ENCODE results near the gene LRRC8D.
A peak's percentile ranks its signal among the peaks of the same experiment; 100 is the strongest.

The LRRC8D gene

DNA sequence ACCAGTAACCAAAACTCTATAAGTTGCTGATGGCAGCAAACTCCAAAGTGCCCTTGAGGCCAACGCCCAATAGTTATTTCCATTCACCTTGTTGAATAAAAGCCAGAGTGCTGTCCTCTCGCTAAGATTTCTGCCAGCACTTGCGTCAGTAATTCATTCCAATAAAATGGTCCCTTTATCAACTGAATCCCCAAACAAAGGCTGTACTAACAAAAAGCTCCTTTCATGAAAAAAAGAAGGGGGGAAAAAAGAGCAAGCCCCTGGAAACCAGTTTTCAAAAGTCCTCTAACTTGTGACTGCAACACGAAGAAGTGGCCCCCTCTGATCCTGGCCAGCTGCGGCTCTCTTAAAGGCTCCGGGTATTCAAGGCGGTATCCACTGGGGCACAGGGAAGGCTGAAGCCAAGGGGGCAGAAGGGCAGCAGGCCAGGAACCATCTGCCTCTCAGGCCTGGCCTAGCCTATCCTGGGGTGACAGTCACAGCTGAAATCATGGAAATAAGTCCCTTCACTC lies 118.3 kb downstream of the LRRC8D start:
- H3K36me3 ChIP-seq (ENCODE audit: control insufficient read depth, insufficient read depth, low read length), result no peaks in the 10 kb centered on the region; the same call in none of the 2 replicates
- no peak for DNase-seq (ENCODE audit: extremely low read depth, insufficient read length)
- H3K27me3 ChIP-seq (replicated peaks; ENCODE audit: control insufficient read depth, insufficient read depth, low read length), result no peaks in the 10 kb centered on the region
- TF ChIP-seq CTCF (IDR thresholded peaks at IDR 0.05; ENCODE audit: insufficient read depth, low read length, poor library complexity, severe bottlenecking), result no peak
- H3K4me3 ChIP-seq (replicated peaks; ENCODE audit: low read depth, low read length), result no peak overlapping the region

GRCh38 chr1:89939693-89940438 lies 119.0 kb downstream of the LRRC8D start:
- DNase-seq (ENCODE audit: extremely low read depth, insufficient read length), result no peak
- H3K36me3 ChIP-seq (ENCODE audit: control insufficient read depth, insufficient read depth, low read length), result no peaks in the 10 kb centered on the region; the same call in 1 of the 2 replicates
- no peaks in the 10 kb centered on the region for H3K27me3 ChIP-seq (replicated peaks; ENCODE audit: control insufficient read depth, insufficient read depth, low read length)
- no peak overlapping the region for H3K4me3 ChIP-seq (replicated peaks; ENCODE audit: low read depth, low read length)
- no peak for TF ChIP-seq CTCF (IDR thresholded peaks at IDR 0.05; ENCODE audit: insufficient read depth, low read length, poor library complexity, severe bottlenecking)

GRCh38 chr1:89941110-89941766 lies 120.4 kb downstream of the LRRC8D start:
- no peak overlapping the region for H3K4me3 ChIP-seq (replicated peaks; ENCODE audit: low read depth, low read length)
- H3K36me3 ChIP-seq (ENCODE audit: control insufficient read depth, insufficient read depth, low read length), result no peaks in the 10 kb centered on the region; the same call in 1 of the 2 replicates
- peak; percentile 28 for DNase-seq (ENCODE audit: extremely low read depth, insufficient read length)
- H3K27me3 ChIP-seq (replicated peaks; ENCODE audit: control insufficient read depth, insufficient read depth, low read length), result no peaks in the 10 kb centered on the region
- no peak for TF ChIP-seq CTCF (IDR thresholded peaks at IDR 0.05; ENCODE audit: insufficient read depth, low read length, poor library complexity, severe bottlenecking)

DNA sequence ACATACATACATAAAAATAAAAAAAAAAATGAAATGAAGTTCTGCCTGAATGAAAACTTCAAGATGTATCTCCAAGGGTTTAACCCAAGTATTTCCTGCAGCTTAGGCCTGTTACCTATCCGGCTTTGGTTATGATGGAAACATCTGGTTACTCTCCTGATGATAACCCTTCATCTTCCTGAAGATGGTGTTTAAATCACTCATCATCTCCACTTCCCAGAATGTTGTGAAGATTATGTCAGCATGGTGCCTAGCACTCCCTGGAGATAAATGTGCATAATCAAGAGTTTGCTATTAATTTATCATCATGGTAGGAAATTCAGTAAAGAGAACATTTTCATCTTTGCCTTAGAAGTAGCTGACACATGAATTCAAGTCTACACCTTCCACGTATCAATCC lies 121.2 kb downstream of the LRRC8D start:
- H3K36me3 ChIP-seq (ENCODE audit: control insufficient read depth, insufficient read depth, low read length), result no peaks in the 10 kb centered on the region
- no peaks in the 10 kb centered on the region for H3K27me3 ChIP-seq (replicated peaks; ENCODE audit: control insufficient read depth, insufficient read depth, low read length)
- no peak for DNase-seq (ENCODE audit: extremely low read depth, insufficient read length)
- no peak overlapping the region for H3K4me3 ChIP-seq (replicated peaks; ENCODE audit: low read depth, low read length)
- TF ChIP-seq CTCF (IDR thresholded peaks at IDR 0.05; ENCODE audit: insufficient read depth, low read length, poor library complexity, severe bottlenecking), result no peak

DNA sequence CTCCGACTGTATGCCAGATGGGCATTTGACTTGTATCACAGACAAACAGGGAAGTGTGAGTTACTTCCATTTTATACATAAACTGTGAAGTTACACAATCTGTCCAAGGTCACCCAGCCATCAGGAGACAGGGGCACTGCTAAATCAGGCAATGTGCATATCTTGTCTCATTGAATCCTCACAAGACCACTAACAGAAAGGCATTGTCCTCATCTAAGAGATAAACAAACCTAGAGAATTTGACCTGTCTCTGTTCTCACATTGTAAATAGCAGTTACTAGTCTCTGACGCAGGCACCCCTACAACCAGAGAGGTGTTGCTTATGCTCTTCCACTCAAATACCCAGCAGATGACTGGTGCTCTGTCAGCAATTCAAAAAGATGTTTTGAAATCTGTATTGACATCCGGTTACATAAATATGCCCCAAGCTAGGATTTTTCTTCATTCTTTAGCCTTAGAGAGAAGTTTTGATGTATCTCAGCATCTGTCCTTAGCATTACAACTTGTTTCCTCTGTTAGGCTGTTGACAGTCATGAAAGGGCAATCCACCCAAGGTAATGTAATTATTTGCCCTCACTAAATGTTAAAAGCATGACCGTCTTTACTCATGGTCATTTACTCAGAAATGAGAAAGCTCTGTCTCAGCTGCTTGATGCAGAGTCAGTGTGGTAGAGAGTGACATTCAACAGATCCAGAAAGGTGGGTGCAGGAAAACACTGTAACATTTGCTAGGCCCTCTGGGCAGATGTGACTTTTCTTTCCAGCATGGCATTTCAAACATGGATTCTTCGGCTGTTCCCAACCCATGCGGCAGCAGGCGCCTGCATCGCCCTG lies 122.2 kb downstream of the LRRC8D start:
- no peak overlapping the region for H3K4me3 ChIP-seq (replicated peaks; ENCODE audit: low read depth, low read length)
- TF ChIP-seq CTCF (IDR thresholded peaks at IDR 0.05; ENCODE audit: insufficient read depth, low read length, poor library complexity, severe bottlenecking), result no peak
- no peak for DNase-seq (ENCODE audit: extremely low read depth, insufficient read length)
- H3K27me3 ChIP-seq (replicated peaks; ENCODE audit: control insufficient read depth, insufficient read depth, low read length), result no peaks in the 10 kb centered on the region
- no peaks in the 10 kb centered on the region for H3K36me3 ChIP-seq (ENCODE audit: control insufficient read depth, insufficient read depth, low read length)
